ENCODE measurements around the gene FGL2.

The FGL2 gene

GRCh38 chr7:77199013-77199966 lies at the start of gene FGL2:
TSS of gene FGL2 (minus strand) at chr7:77199819. CDS start at chr7:77199793, 26 bp downstream.
- Histone ChIP-seq H3K9ac (ENCODE audit: low read length) (peak within 1 kb of the TSS; percentile 88), H3K27me3 (ENCODE audit: control insufficient read depth in 1 of 2, insufficient read depth in 2 of 2, low read length in 2 of 2) (no peaks in the 10 kb centered on the region), H3K4me3 (ENCODE audit: low read depth in 1 of 2, low read length in 2 of 2) (peak within 1 kb of the TSS; percentile 40 to 87), H3K36me3 (ENCODE audit: insufficient read depth, low read length) (no peaks in the 10 kb centered on the region), H3K27ac (ENCODE audit: low read depth, low read length) (peak within 1 kb of the TSS; percentile 76), H3K9me3 (ENCODE audit: low read length) (no peaks in the 10 kb centered on the region), H3K4me1 (ENCODE audit: insufficient read depth, low read length) (peaks cover 8% of the 10 kb centered on the region)

GRCh38 chr7:77248154-77248553 lies 48.5 kb upstream of the FGL2 start:
- no peaks in the 10 kb centered on the region for H3K36me3 ChIP-seq (ENCODE audit: insufficient read depth, low read length)
- no peaks in the 10 kb centered on the region for H3K9me3 ChIP-seq (ENCODE audit: low read length)
- no peak overlapping the region for H3K9ac ChIP-seq (ENCODE audit: low read length)
- no peaks in the 10 kb centered on the region for H3K27me3 ChIP-seq (ENCODE audit: control insufficient read depth in 1 of 2, insufficient read depth in 2 of 2, low read length in 2 of 2)
- peaks cover 22% of the 10 kb centered on the region for H3K4me1 ChIP-seq (ENCODE audit: insufficient read depth, low read length)
- H3K27ac ChIP-seq (ENCODE audit: low read depth, low read length), result no peak overlapping the region
- H3K4me3 ChIP-seq (ENCODE audit: low read depth in 1 of 2, low read length in 2 of 2), result no peak overlapping the region

- H3K4me1 ChIP-seq (ENCODE audit: insufficient read depth, low read length), result peaks cover 25% of the 10 kb centered on the region
- H3K4me3 ChIP-seq (ENCODE audit: low read depth in 1 of 2, low read length in 2 of 2), result no peak overlapping the region
- no peaks in the 10 kb centered on the region for H3K9me3 ChIP-seq (ENCODE audit: low read length)
- H3K27me3 ChIP-seq (ENCODE audit: control insufficient read depth in 1 of 2, insufficient read depth in 2 of 2, low read length in 2 of 2), result no peaks in the 10 kb centered on the region
- H3K9ac ChIP-seq (ENCODE audit: low read length), result no peak overlapping the region
- no peak overlapping the region for H3K27ac ChIP-seq (ENCODE audit: low read depth, low read length)
- no peaks in the 10 kb centered on the region for H3K36me3 ChIP-seq (ENCODE audit: insufficient read depth, low read length)
Measured at GRCh38 chr7:77247206-77247850, 47.7 kb upstream of the FGL2 start.

- H3K4me1 ChIP-seq (ENCODE audit: insufficient read depth, low read length), result peaks cover 35% of the 10 kb centered on the region
- H3K27ac ChIP-seq (ENCODE audit: low read depth, low read length), result no peak overlapping the region
- no peaks in the 10 kb centered on the region for H3K27me3 ChIP-seq (ENCODE audit: control insufficient read depth in 1 of 2, insufficient read depth in 2 of 2, low read length in 2 of 2)
- no peak overlapping the region for H3K4me3 ChIP-seq (ENCODE audit: low read depth in 1 of 2, low read length in 2 of 2)
- no peaks in the 10 kb centered on the region for H3K9me3 ChIP-seq (ENCODE audit: low read length)
- no peaks in the 10 kb centered on the region for H3K36me3 ChIP-seq (ENCODE audit: insufficient read depth, low read length)
- no peak overlapping the region for H3K9ac ChIP-seq (ENCODE audit: low read length)
Measured at GRCh38 chr7:77246026-77246640, 46.5 kb upstream of the FGL2 start.

- Histone ChIP-seq H3K9ac (ENCODE audit: low read length) (no peak overlapping the region), H3K4me3 (ENCODE audit: low read depth in 1 of 2, low read length in 2 of 2) (no peak overlapping the region)
Measured at GRCh38 chr7:77245015-77245755, 45.6 kb upstream of the FGL2 start.

GRCh38 chr7:77244222-77244934 lies 44.8 kb upstream of the FGL2 start:
- Histone ChIP-seq H3K4me1 (ENCODE audit: insufficient read depth, low read length) (peaks cover 35% of the 10 kb centered on the region), H3K9me3 (ENCODE audit: low read length) (no peaks in the 10 kb centered on the region), H3K27me3 (ENCODE audit: control insufficient read depth in 1 of 2, insufficient read depth in 2 of 2, low read length in 2 of 2) (no peaks in the 10 kb centered on the region), H3K9ac (ENCODE audit: low read length) (no peak overlapping the region), H3K36me3 (ENCODE audit: insufficient read depth, low read length) (no peaks in the 10 kb centered on the region), H3K27ac (ENCODE audit: low read depth, low read length) (no peak overlapping the region), H3K4me3 (ENCODE audit: low read depth in 1 of 2, low read length in 2 of 2) (no peak overlapping the region)

More at GRCh38 chr7:77245015-77245755, 45.6 kb upstream of the FGL2 start:
- Histone ChIP-seq H3K4me1 (ENCODE audit: insufficient read depth, low read length) (peaks cover 35% of the 10 kb centered on the region), H3K27ac (ENCODE audit: low read depth, low read length) (peak overlapping the region; percentile 33), H3K9me3 (ENCODE audit: low read length) (no peaks in the 10 kb centered on the region), H3K36me3 (ENCODE audit: insufficient read depth, low read length) (no peaks in the 10 kb centered on the region), H3K27me3 (ENCODE audit: control insufficient read depth in 1 of 2, insufficient read depth in 2 of 2, low read length in 2 of 2) (no peaks in the 10 kb centered on the region)

GRCh38 chr7:77242554-77242953 lies 42.9 kb upstream of the FGL2 start:
- Histone ChIP-seq H3K4me3 (ENCODE audit: low read depth in 1 of 2, low read length in 2 of 2) (peak overlapping the region in 1 of 2 donors; percentile 10), H3K27ac (ENCODE audit: low read depth, low read length) (peak overlapping the region; percentile 68), H3K9ac (ENCODE audit: low read length) (no peak overlapping the region), H3K36me3 (ENCODE audit: insufficient read depth, low read length) (no peaks in the 10 kb centered on the region), H3K9me3 (ENCODE audit: low read length) (no peaks in the 10 kb centered on the region), H3K27me3 (ENCODE audit: control insufficient read depth in 1 of 2, insufficient read depth in 2 of 2, low read length in 2 of 2) (no peaks in the 10 kb centered on the region), H3K4me1 (ENCODE audit: insufficient read depth, low read length) (peaks cover 42% of the 10 kb centered on the region)

GRCh38 chr7:77242068-77242467 lies 42.4 kb upstream of the FGL2 start:
- H3K4me1 ChIP-seq (ENCODE audit: insufficient read depth, low read length), result peaks cover 42% of the 10 kb centered on the region
- no peak overlapping the region for H3K9ac ChIP-seq (ENCODE audit: low read length)
- peak overlapping the region in 1 of 2 donors; percentile 10 for H3K4me3 ChIP-seq (ENCODE audit: low read depth in 1 of 2, low read length in 2 of 2)
- H3K36me3 ChIP-seq (ENCODE audit: insufficient read depth, low read length), result no peaks in the 10 kb centered on the region
- peak overlapping the region; percentile 68 for H3K27ac ChIP-seq (ENCODE audit: low read depth, low read length)
- no peaks in the 10 kb centered on the region for H3K9me3 ChIP-seq (ENCODE audit: low read length)
- H3K27me3 ChIP-seq (ENCODE audit: control insufficient read depth in 1 of 2, insufficient read depth in 2 of 2, low read length in 2 of 2), result no peaks in the 10 kb centered on the region

GRCh38 chr7:77239471-77239870 lies 39.9 kb upstream of the FGL2 start:
- H3K9me3 ChIP-seq (ENCODE audit: low read length), result no peaks in the 10 kb centered on the region
- no peak overlapping the region for H3K9ac ChIP-seq (ENCODE audit: low read length)
- no peak overlapping the region for H3K4me3 ChIP-seq (ENCODE audit: low read depth in 1 of 2, low read length in 2 of 2)
- no peak overlapping the region for H3K27ac ChIP-seq (ENCODE audit: low read depth, low read length)
- no peaks in the 10 kb centered on the region for H3K36me3 ChIP-seq (ENCODE audit: insufficient read depth, low read length)
- no peaks in the 10 kb centered on the region for H3K27me3 ChIP-seq (ENCODE audit: control insufficient read depth in 1 of 2, insufficient read depth in 2 of 2, low read length in 2 of 2)
- H3K4me1 ChIP-seq (ENCODE audit: insufficient read depth, low read length), result peaks cover 25% of the 10 kb centered on the region

- no peaks in the 10 kb centered on the region for H3K27me3 ChIP-seq (ENCODE audit: control insufficient read depth in 1 of 2, insufficient read depth in 2 of 2, low read length in 2 of 2)
- no peak overlapping the region for H3K4me3 ChIP-seq (ENCODE audit: low read depth in 1 of 2, low read length in 2 of 2)
- peaks cover 25% of the 10 kb centered on the region for H3K4me1 ChIP-seq (ENCODE audit: insufficient read depth, low read length)
- no peaks in the 10 kb centered on the region for H3K9me3 ChIP-seq (ENCODE audit: low read length)
- no peak overlapping the region for H3K9ac ChIP-seq (ENCODE audit: low read length)
- no peaks in the 10 kb centered on the region for H3K36me3 ChIP-seq (ENCODE audit: insufficient read depth, low read length)
- no peak overlapping the region for H3K27ac ChIP-seq (ENCODE audit: low read depth, low read length)
Measured at GRCh38 chr7:77238703-77239136, 39.1 kb upstream of the FGL2 start.

All from muscle layer of colon (tissue), 2 donors.